Calu3 (cell line): Measurements from ENCODE around the gene LYPD6B. TPM values are rescaled to one million over a fixed set of nuclear protein-coding genes. Genes with fewer than 3 reads are reported as not detected.

ENCODE experiments used
- BruUV-seq: library from RNA; stranded (reverse); fragments of 400-500 nt; replicated peaks from 2 replicates; lab custom pipeline; 2021; lab: Mats Ljungman, UMichigan
- CTCF ChIA-PET: fragments of 300-600 bp; sonication (Branson Sonifier 250); formaldehyde crosslinking; loops from one replicate; lab custom pipeline; 2022; ENCODE audit warnings: antibody characterized with exemption; lab: Charles Lee
- DNase-seq: peaks from one replicate; pipeline ENCODE4 v3.0.0; 2022
- H3K27ac Mint-ChIP-seq: one replicate; pipeline ENCODE4 v1.8.0; 2022; ENCODE audit warnings: mixed read lengths; ENCODE audit not compliant: unreplicated experiment
- H3K27me3 Mint-ChIP-seq: one replicate; pipeline ENCODE4 v1.8.0; 2022; ENCODE audit warnings: mixed read lengths; ENCODE audit not compliant: unreplicated experiment
- H3K36me3 Mint-ChIP-seq: one replicate; pipeline ENCODE4 v1.8.0; 2022; ENCODE audit warnings: mild to moderate bottlenecking, moderate library complexity, mixed read lengths; ENCODE audit not compliant: insufficient read depth, unreplicated experiment
- H3K4me1 Mint-ChIP-seq: one replicate; pipeline ENCODE4 v1.8.0; 2022; ENCODE audit warnings: mild to moderate bottlenecking, low read depth, mixed read lengths; ENCODE audit not compliant: unreplicated experiment
- H3K4me3 Mint-ChIP-seq: one replicate; pipeline ENCODE4 v1.8.0; 2022; ENCODE audit warnings: mild to moderate bottlenecking, low read depth, moderate library complexity, mixed read lengths; ENCODE audit not compliant: unreplicated experiment
- H3K9me3 Mint-ChIP-seq: one replicate; pipeline ENCODE4 v1.8.0; 2022; ENCODE audit warnings: low read depth, mixed read lengths; ENCODE audit not compliant: unreplicated experiment
- CTCF ChIP-seq: fragments of 200-600 bp; IDR thresholded peaks from one replicate; pipeline ENCODE4 v1.8.0; 2022; ENCODE audit warnings: antibody characterized with exemption; ENCODE audit not compliant: unreplicated experiment
- intact Hi-C: fragments of 100-400 bp; cut with micrococcal nuclease; formaldehyde crosslinking; loops from one replicate; pipeline ENCODE4 v1.10.0; 2022; ENCODE audit not compliant: unreplicated experiment
- total RNA-seq: library from RNA; stranded (reverse); gene quantifications from 2 replicates; pipeline ENCODE4 v1.2.3, GENCODE V29; 2022

The LYPD6B gene
- total RNA-seq, 1 experiment from 2014 or later = 0.87 TPM

DNA sequence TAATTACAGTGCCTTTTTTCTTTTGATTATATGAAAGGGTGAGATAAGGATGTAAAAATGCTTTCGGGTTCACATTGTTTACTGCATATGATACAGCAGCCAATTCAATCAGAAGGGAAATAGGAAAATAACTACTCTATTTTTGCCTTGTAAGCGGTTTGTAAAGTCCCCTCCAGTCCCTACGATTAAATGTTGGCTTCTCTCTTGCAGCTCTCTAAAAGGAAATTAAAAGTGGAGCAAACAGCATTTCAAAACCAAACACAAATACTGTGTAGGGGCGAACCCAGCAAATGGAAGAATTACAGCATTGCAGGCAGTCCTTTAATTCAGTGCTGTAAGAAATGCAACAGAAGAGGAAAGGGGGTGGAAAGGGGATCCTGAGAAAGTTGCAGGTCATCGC, 18.9 kb downstream of the LYPD6B start:
- CTCF ChIA-PET = no interaction called here
- no peak for DNase-seq
- no peak overlapping the region for H3K27ac Mint-ChIP-seq
- H3K4me3 Mint-ChIP-seq = no peak overlapping the region
- intact Hi-C loops = no loop called here
- H3K4me1 Mint-ChIP-seq = no peaks in the 10 kb centered on the region
- no TSS peak for BruUV-seq
- no peaks in the 10 kb centered on the region for H3K27me3 Mint-ChIP-seq
- TF ChIP-seq CTCF = no peak
- no peaks in the 10 kb centered on the region for H3K36me3 Mint-ChIP-seq
- no peaks in the 10 kb centered on the region for H3K9me3 Mint-ChIP-seq

- Mint-ChIP-seq H3K9me3 (no peaks in the 10 kb centered on the region), H3K36me3 (no peaks in the 10 kb centered on the region), H3K27me3 (no peaks in the 10 kb centered on the region), H3K4me1 (no peaks in the 10 kb centered on the region), H3K27ac (no peak overlapping the region), H3K4me3 (no peak overlapping the region)
- CTCF ChIA-PET = no interaction called here
- BruUV-seq = no TSS peak
- intact Hi-C loops = no loop called here
- no peak for TF ChIP-seq CTCF
- no peak for DNase-seq
Observed at GRCh38 chr2:149058936-149059335, 20.4 kb downstream of the LYPD6B start.

- no peak for DNase-seq
- no peaks in the 10 kb centered on the region for H3K27me3 Mint-ChIP-seq
- no TSS peak for BruUV-seq
- no peak for TF ChIP-seq CTCF
- no peak overlapping the region for H3K27ac Mint-ChIP-seq
- H3K4me3 Mint-ChIP-seq = no peak overlapping the region
- CTCF ChIA-PET = no interaction called here
- intact Hi-C loops = no loop called here
- no peaks in the 10 kb centered on the region for H3K9me3 Mint-ChIP-seq
- peaks cover 8% of the 10 kb centered on the region for H3K4me1 Mint-ChIP-seq
- no peaks in the 10 kb centered on the region for H3K36me3 Mint-ChIP-seq
Observed at GRCh38 chr2:149059822-149060221, 21.3 kb downstream of the LYPD6B start.

DNA sequence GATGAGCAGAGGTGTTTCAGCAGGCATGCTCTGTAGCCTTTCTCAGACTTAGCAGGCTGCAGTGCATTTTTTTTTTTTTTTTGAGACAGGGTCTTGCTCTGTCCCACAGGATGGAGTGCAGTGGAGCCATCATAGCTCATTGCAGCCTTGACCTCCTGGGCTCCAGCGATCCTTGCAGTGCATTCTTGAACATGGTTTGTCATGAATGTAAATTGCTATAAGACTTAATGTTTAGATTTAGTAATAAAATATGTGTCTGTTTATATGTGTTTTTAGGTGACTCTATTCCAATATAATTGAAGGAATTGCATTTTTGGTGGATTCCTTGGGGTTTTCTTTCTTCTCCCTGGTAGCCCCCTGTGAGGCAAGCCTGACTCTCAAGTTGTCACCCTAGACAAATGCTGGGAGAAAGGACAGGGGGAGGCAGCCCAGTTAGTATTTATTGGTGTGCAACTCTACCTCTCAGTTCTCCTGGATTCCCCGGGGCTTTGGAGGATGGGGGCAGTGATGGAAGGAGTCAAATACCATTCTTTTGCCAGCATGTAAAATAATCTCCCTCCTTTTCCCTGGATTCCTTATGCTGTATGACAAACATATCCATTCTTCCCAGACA, 22.7 kb downstream of the LYPD6B start:
- H3K27me3 Mint-ChIP-seq = no peaks in the 10 kb centered on the region
- no peak overlapping the region for H3K4me3 Mint-ChIP-seq
- TF ChIP-seq CTCF = no peak
- no peak overlapping the region for H3K27ac Mint-ChIP-seq
- H3K36me3 Mint-ChIP-seq = no peaks in the 10 kb centered on the region
- no TSS peak for BruUV-seq
- no peak for DNase-seq
- H3K4me1 Mint-ChIP-seq = peaks cover 15% of the 10 kb centered on the region
- CTCF ChIA-PET = interaction anchor here (0.5 kb wide), 1 partner anchor 416 kb away, joined by 7 read pairs; no protein-coding TSS in a partner anchor
- no peaks in the 10 kb centered on the region for H3K9me3 Mint-ChIP-seq
- intact Hi-C loops = no loop called here
